GM06990 (cell line): Measurements from ENCODE around the gene PLCG1.
A peak's percentile ranks its signal among the peaks of the same experiment; 100 is the strongest.

ENCODE experiments used
- DNase-seq: peaks from one replicate; pipeline ENCODE4 v3.0.0-alpha.2; 2011; ENCODE audit not compliant: insufficient read length; ENCODE audit errors: extremely low read depth
- H3K27me3 ChIP-seq: replicated peaks from 2 replicates; pipeline ENCODE4 v1.6.0; 2011; ENCODE audit warnings: low read length; ENCODE audit not compliant: control insufficient read depth, insufficient read depth
- H3K36me3 ChIP-seq: 2 replicates; pipeline ENCODE4 v1.5.1; 2011; ENCODE audit warnings: low read length; ENCODE audit not compliant: control insufficient read depth, insufficient read depth
- H3K4me3 ChIP-seq: replicated peaks from 2 replicates; pipeline ENCODE4 v1.5.1; 2011; ENCODE audit warnings: low read depth, mild to moderate bottlenecking, control low read depth, low read length
- CTCF ChIP-seq: IDR thresholded peaks from 2 replicates; pipeline ENCODE4 v1.5.1; 2011; ENCODE audit warnings: low read length, control low read depth, mild to moderate bottlenecking, inconsistent platforms; ENCODE audit not compliant: insufficient read depth, poor library complexity, severe bottlenecking

PLCG1 gene

GRCh38 chr20:41169791-41170351, 32.5 kb downstream of the PLCG1 start:
- no peak overlapping the region for H3K4me3 ChIP-seq

GRCh38 chr20:41170386-41171105, 33.2 kb downstream of the PLCG1 start:
- DNase-seq = no peak
- Histone ChIP-seq H3K36me3 (peaks cover 52% of the 10 kb centered on the region), H3K4me3 (no peak overlapping the region), H3K27me3 (no peaks in the 10 kb centered on the region)
- TF ChIP-seq CTCF = no peak

More at GRCh38 chr20:41169791-41170351, 32.5 kb downstream of the PLCG1 start:
- no peak for TF ChIP-seq CTCF
- no peak for DNase-seq
- peaks cover 59% of the 10 kb centered on the region for H3K36me3 ChIP-seq
- H3K27me3 ChIP-seq = no peaks in the 10 kb centered on the region

- Histone ChIP-seq H3K4me3 (no peak overlapping the region), H3K36me3 (peaks cover 47% of the 10 kb centered on the region), H3K27me3 (no peaks in the 10 kb centered on the region)
- no peak for TF ChIP-seq CTCF
- DNase-seq = no peak
These were observed 34.5 kb downstream of the PLCG1 start for GRCh38 chr20:41171736-41172295.

GRCh38 chr20:41172296-41173140, 35.2 kb downstream of the PLCG1 start:
- peaks cover 44% of the 10 kb centered on the region for H3K36me3 ChIP-seq
- no peak overlapping the region for H3K4me3 ChIP-seq
- TF ChIP-seq CTCF = no peak
- no peaks in the 10 kb centered on the region for H3K27me3 ChIP-seq
- no peak for DNase-seq

- peak; percentile 61 for DNase-seq
- Histone ChIP-seq H3K27me3 (no peaks in the 10 kb centered on the region), H3K4me3 (no peak overlapping the region), H3K36me3 (peaks cover 42% of the 10 kb centered on the region)
- peak; percentile 98 for TF ChIP-seq CTCF
These were observed 35.9 kb downstream of the PLCG1 start for GRCh38 chr20:41173161-41173721.
